ENCODE results near the gene MAP2K7. TPM values are rescaled to one million over a fixed set of nuclear protein-coding genes. Genes with fewer than 3 reads are reported as not detected.

MAP2K7 gene
- total RNA-seq, 1 donor from 2014 or later = 42.2 TPM

DNA sequence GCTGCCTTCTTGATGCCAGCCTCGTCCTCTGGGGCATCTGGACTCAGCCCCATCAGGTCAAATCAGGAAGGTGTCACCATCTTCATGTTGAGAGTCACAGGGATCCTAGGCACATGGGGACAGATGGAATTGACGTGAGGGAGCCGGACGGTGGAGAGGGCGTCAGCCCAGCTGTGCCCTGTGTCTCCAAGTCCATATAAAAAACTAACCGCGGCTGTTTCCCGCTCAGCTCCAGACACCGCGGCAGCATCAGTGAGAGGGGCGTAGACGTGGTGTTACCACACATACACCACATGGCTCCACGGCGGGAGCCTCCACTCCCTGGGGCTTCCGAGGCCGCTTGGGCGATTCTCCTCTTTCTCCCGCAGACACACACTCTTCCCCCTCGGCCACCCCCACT, 23.8 kb upstream of the MAP2K7 start:
- Mint-ChIP-seq H3K4me3 (no peak overlapping the region), H3K9me3 (no peaks in the 10 kb centered on the region), H3K27me3 (peaks cover 17% of the 10 kb centered on the region), H3K4me1 (ENCODE audit: unreplicated experiment) (no peaks in the 10 kb centered on the region), H3K27ac (no peak overlapping the region), H3K36me3 (no peaks in the 10 kb centered on the region)
- TF ChIP-seq, protein P1, sequence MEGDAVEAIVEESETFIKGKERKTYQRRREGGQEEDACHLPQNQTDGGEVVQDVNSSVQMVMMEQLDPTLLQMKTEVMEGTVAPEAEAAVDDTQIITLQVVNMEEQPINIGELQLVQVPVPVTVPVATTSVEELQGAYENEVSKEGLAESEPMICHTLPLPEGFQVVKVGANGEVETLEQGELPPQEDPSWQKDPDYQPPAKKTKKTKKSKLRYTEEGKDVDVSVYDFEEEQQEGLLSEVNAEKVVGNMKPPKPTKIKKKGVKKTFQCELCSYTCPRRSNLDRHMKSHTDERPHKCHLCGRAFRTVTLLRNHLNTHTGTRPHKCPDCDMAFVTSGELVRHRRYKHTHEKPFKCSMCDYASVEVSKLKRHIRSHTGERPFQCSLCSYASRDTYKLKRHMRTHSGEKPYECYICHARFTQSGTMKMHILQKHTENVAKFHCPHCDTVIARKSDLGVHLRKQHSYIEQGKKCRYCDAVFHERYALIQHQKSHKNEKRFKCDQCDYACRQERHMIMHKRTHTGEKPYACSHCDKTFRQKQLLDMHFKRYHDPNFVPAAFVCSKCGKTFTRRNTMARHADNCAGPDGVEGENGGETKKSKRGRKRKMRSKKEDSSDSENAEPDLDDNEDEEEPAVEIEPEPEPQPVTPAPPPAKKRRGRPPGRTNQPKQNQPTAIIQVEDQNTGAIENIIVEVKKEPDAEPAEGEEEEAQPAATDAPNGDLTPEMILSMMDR (conservative IDR thresholded peaks at IDR 0.05) = no peak
- DNase-seq (ENCODE audit: extremely low spot score, unreplicated experiment) = no peak

DNA sequence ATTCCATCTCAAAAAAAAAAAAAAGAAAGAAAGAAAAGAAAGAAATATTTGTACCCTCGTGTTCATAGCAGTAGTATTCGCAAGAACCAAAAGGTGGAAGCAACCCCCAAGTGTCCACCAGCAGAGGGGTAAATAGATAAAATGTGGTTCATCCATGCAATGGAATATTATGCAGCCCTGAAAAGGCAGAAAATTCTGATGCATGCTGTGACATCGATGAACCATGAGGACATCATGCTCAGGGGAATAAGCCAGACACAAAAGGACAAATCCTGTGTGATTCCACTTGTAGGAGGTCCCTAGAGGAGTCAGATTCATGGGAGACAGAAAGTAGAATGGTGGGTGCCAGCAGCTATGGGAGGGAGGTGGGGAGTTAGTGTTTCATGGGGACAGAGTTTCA, 21.8 kb upstream of the MAP2K7 start:
- Mint-ChIP-seq H3K36me3 (no peaks in the 10 kb centered on the region), H3K4me1 (ENCODE audit: unreplicated experiment) (no peaks in the 10 kb centered on the region), H3K27ac (no peak overlapping the region), H3K4me3 (no peak overlapping the region), H3K27me3 (peaks cover 7% of the 10 kb centered on the region), H3K9me3 (no peaks in the 10 kb centered on the region)
- TF ChIP-seq, protein P1 (conservative IDR thresholded peaks at IDR 0.05) = no peak
- DNase-seq (ENCODE audit: extremely low spot score, unreplicated experiment) = no peak

DNA sequence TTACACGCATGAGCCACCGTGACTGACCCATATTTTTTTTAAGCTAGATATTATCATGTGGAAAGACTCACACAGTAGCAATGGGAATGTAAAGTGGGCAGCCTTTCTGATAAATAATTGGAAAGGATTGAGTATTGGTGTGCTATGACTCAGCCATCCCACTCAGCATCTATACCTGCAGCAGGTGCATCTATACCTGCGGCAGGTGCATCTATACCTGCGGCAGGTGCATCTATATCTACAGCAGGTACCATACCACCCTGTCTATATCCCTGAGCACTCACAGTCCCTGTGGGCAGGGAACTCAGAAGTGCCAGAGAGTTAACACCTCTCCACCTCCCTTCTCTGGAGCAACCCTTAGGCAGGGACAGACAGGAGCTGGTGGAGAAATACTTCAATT, 20.6 kb upstream of the MAP2K7 start:
- Mint-ChIP-seq H3K9me3 (no peaks in the 10 kb centered on the region), H3K36me3 (no peaks in the 10 kb centered on the region), H3K27ac (no peak overlapping the region), H3K4me3 (no peak overlapping the region), H3K4me1 (ENCODE audit: unreplicated experiment) (no peaks in the 10 kb centered on the region), H3K27me3 (peaks cover 6% of the 10 kb centered on the region)
- TF ChIP-seq, protein P1 (conservative IDR thresholded peaks at IDR 0.05) = no peak
- DNase-seq (ENCODE audit: extremely low spot score, unreplicated experiment) = no peak

DNA sequence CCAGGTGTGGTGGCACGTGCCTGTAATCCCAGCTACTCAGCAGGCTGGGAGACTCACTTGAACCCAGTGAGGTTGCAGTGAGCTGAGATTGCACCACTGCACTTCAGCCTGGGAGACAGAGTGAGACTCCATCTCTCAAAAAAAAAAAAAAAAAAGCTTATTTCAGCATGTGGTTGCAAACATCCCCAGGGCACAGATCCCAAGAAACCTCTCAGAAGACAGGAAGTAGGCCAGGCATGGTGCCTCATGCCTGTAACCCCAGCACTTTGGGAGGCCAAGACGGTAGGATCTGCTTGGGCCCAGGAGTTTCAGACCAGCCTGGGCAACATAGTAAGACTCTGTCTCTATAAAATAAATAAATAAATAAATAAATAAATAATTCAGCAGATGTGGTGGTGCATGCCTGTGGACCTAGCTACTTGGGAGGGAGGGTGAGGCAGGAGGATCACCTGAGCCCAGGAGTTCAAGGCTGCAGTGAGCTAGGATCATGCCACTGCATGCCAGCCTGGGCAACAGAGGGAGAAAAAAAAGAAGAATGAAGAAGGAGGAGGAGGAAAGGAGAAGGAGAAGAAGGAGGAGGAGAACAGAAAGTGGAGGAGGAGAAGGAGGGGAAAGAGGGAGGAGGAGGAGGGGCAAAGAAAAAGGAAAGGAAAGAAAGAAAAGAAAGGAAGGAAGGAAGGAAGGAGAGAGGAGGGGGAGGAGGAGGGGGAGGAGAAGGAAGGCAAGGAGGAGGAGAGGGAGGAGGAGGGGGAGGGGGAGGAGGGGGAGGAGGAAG, 19.7 kb upstream of the MAP2K7 start:
- Mint-ChIP-seq H3K27ac (no peak overlapping the region), H3K9me3 (no peaks in the 10 kb centered on the region), H3K36me3 (no peaks in the 10 kb centered on the region), H3K4me3 (no peak overlapping the region), H3K4me1 (ENCODE audit: unreplicated experiment) (no peaks in the 10 kb centered on the region), H3K27me3 (peaks cover 10% of the 10 kb centered on the region)
- TF ChIP-seq, protein P1 (conservative IDR thresholded peaks at IDR 0.05) = no peak
- no peak for DNase-seq (ENCODE audit: extremely low spot score, unreplicated experiment)

DNA sequence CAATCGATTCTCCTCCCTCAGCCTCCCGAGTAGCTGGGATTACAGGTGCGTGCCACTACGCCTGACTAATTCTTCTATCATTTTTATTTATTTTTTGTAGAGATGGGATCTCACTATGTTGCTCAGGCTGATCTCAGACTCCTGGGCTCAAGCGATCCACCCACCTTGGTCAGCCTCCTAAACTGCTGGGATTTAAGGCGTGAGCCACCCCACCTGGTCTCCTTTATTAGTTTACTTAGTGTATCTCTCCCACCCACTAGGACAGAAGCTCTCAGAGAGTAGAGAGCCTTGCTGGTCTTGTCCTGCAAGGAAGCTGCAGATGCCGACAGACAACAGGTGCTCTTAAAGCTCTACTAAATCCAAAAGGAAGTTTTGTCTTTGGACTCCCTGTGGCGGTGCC, 17.9 kb upstream of the MAP2K7 start:
- H3K4me1 Mint-ChIP-seq (ENCODE audit: unreplicated experiment) = no peaks in the 10 kb centered on the region
- H3K4me3 Mint-ChIP-seq = no peak overlapping the region
- H3K9me3 Mint-ChIP-seq = no peaks in the 10 kb centered on the region
- TF ChIP-seq, protein P1 (conservative IDR thresholded peaks at IDR 0.05) = no peak
- H3K27me3 Mint-ChIP-seq = peaks cover 11% of the 10 kb centered on the region
- no peak overlapping the region for H3K27ac Mint-ChIP-seq
- H3K36me3 Mint-ChIP-seq = no peaks in the 10 kb centered on the region
- DNase-seq (ENCODE audit: extremely low spot score, unreplicated experiment) = no peak

Measured in type B pancreatic cell (in vitro differentiated cells).